Neural cell (in vitro differentiated cells): ENCODE results near the gene FBXW8. TPM values are rescaled to one million over a fixed set of nuclear protein-coding genes. Genes with fewer than 3 reads are reported as not detected.

Experiments
- H2AFZ ChIP-seq: fragments of 200-600, 300-800 bp; sonication (generic), shearing (Covaris generic); 2 replicates; pipeline ENCODE4 v1.6.0; 2014; ENCODE audit warnings: low read depth, mild to moderate bottlenecking, antibody characterized with exemption, low read length, moderate library complexity
- H3F3A ChIP-seq: fragments of 200-600 bp; shearing (Covaris generic); 2 replicates; pipeline ENCODE4 v1.6.1; 2016; ENCODE audit warnings: mild to moderate bottlenecking, moderate library complexity, mixed read lengths, antibody characterized with exemption, low read length; ENCODE audit not compliant: insufficient read depth, poor library complexity, severe bottlenecking
- H3K27ac ChIP-seq: fragments of 200-600, 300-800 bp; sonication (generic), shearing (Covaris generic); 2 replicates; pipeline ENCODE4 v1.5.1; 2014; ENCODE audit warnings: mild to moderate bottlenecking, low read length, moderate library complexity
- H3K27me3 ChIP-seq: fragments of 300-800, 200-600 bp; sonication (generic), shearing (Covaris generic); 2 replicates; pipeline ENCODE4 v1.6.0; 2014; ENCODE audit warnings: mild to moderate bottlenecking, low read depth, low read length, moderate library complexity; ENCODE audit not compliant: insufficient read depth
- H3K36me3 ChIP-seq: fragments of 300-800, 200-600 bp; sonication (generic), shearing (Covaris generic); 2 replicates; pipeline ENCODE4 v1.5.1; 2014; ENCODE audit warnings: mild to moderate bottlenecking, antibody characterized with exemption, low read length, moderate library complexity; ENCODE audit not compliant: insufficient read depth
- H3K4me2 ChIP-seq: fragments of 300-800, 200-600 bp; sonication (generic), shearing (Covaris generic); 2 replicates; pipeline ENCODE4 v1.6.0; 2014; ENCODE audit warnings: mild to moderate bottlenecking, low read length
- H3K4me3 ChIP-seq: fragments of 300-800, 200-600 bp; sonication (generic), shearing (Covaris generic); 2 replicates; pipeline ENCODE4 v1.5.1; 2014; ENCODE audit warnings: mild to moderate bottlenecking, low read length, moderate library complexity
- H3K79me2 ChIP-seq: fragments of 200-600 bp; shearing (Covaris generic); replicated peaks from 2 replicates; pipeline ENCODE4 v1.6.0; 2014; ENCODE audit warnings: mild to moderate bottlenecking, low read length, moderate library complexity; ENCODE audit not compliant: insufficient read depth
- H3K9ac ChIP-seq: fragments of 300-800, 200-600 bp; sonication (generic), shearing (Covaris generic); 2 replicates; pipeline ENCODE4 v1.6.1; 2016; ENCODE audit warnings: mild to moderate bottlenecking, low read length, mixed read lengths
- H3K9me2 ChIP-seq: fragments of 200-600 bp; shearing (Covaris generic); 2 replicates; pipeline ENCODE4 v1.6.1; 2016; ENCODE audit warnings: mild to moderate bottlenecking, low read length, mixed read lengths; ENCODE audit not compliant: insufficient read depth
- H3K9me3 ChIP-seq: fragments of 200-600, 300-800 bp; sonication (generic), shearing (Covaris generic); 2 replicates; pipeline ENCODE4 v1.6.1; 2016; ENCODE audit warnings: mild to moderate bottlenecking, mixed run types, low read length, moderate library complexity, mixed read lengths
- H4K20me1 ChIP-seq: fragments of 200-600 bp; shearing (Covaris generic); 2 replicates; pipeline ENCODE4 v1.6.1; 2016; ENCODE audit warnings: mild to moderate bottlenecking, mixed run types; ENCODE audit not compliant: insufficient read depth
- CTCF ChIP-seq: fragments of 450-650 bp; IDR thresholded peaks from 2 replicates; pipeline ENCODE4 v1.5.1; 2014; ENCODE audit warnings: antibody characterized with exemption, mild to moderate bottlenecking, moderate library complexity; ENCODE audit not compliant: poor library complexity, severe bottlenecking
- EP300 ChIP-seq: fragments of 450-650 bp; conservative IDR thresholded peaks from 2 replicates; pipeline ENCODE4 v1.6.1; 2014; ENCODE audit warnings: antibody characterized with exemption, mild to moderate bottlenecking, moderate library complexity; ENCODE audit not compliant: poor library complexity, severe bottlenecking
- EZH2 ChIP-seq: fragments of 200-600, 300-800 bp; shearing (Covaris generic), sonication (generic); IDR thresholded peaks from 2 replicates; pipeline ENCODE4 v1.6.1; 2014; ENCODE audit warnings: antibody characterized with exemption, low read length, borderline replicate concordance, mild to moderate bottlenecking; ENCODE audit not compliant: insufficient read depth, poor library complexity, severe bottlenecking
- MXI1 ChIP-seq: fragments of 450-650 bp; conservative IDR thresholded peaks from 2 replicates; pipeline ENCODE4 v1.6.1; 2014; ENCODE audit warnings: antibody characterized with exemption, mild to moderate bottlenecking; ENCODE audit not compliant: poor library complexity, severe bottlenecking
- POLR2AphosphoS5 ChIP-seq: IDR thresholded peaks from 2 replicates; pipeline ENCODE4 v1.6.1; 2012
- RAD21 ChIP-seq: fragments of 450-650 bp; conservative IDR thresholded peaks from 2 replicates; pipeline ENCODE4 v1.6.1; 2014; ENCODE audit warnings: antibody characterized with exemption, mild to moderate bottlenecking, moderate library complexity
- SMC3 ChIP-seq: fragments of 450-650 bp; conservative IDR thresholded peaks from 2 replicates; pipeline ENCODE4 v1.6.1; 2014; ENCODE audit warnings: antibody characterized with exemption, mild to moderate bottlenecking, moderate library complexity; ENCODE audit not compliant: poor library complexity
- TAF1 ChIP-seq: IDR thresholded peaks from 2 replicates; pipeline ENCODE4 v1.6.1; 2012; ENCODE audit warnings: low read depth
- polyA plus RNA-seq: library from polyadenylated mRNA; depleted of rRNA; stranded (reverse); fragments of >200 nt; gene quantifications from 2 replicates; pipeline ENCODE4 v1.2.3, GENCODE V29; 2014
- TF ChIP-seq, protein P1 (sequence below): IDR thresholded peaks from 2 replicates; pipeline ENCODE4 v1.6.1; 2012; ENCODE audit warnings: borderline replicate concordance

FBXW8 gene
- polyA plus RNA-seq, 1 donor from 2014 or later: 5.6 TPM

- TF ChIP-seq SMC3 (no peak), POLR2AphosphoS5 (no peak)
- TF ChIP-seq, protein P1, sequence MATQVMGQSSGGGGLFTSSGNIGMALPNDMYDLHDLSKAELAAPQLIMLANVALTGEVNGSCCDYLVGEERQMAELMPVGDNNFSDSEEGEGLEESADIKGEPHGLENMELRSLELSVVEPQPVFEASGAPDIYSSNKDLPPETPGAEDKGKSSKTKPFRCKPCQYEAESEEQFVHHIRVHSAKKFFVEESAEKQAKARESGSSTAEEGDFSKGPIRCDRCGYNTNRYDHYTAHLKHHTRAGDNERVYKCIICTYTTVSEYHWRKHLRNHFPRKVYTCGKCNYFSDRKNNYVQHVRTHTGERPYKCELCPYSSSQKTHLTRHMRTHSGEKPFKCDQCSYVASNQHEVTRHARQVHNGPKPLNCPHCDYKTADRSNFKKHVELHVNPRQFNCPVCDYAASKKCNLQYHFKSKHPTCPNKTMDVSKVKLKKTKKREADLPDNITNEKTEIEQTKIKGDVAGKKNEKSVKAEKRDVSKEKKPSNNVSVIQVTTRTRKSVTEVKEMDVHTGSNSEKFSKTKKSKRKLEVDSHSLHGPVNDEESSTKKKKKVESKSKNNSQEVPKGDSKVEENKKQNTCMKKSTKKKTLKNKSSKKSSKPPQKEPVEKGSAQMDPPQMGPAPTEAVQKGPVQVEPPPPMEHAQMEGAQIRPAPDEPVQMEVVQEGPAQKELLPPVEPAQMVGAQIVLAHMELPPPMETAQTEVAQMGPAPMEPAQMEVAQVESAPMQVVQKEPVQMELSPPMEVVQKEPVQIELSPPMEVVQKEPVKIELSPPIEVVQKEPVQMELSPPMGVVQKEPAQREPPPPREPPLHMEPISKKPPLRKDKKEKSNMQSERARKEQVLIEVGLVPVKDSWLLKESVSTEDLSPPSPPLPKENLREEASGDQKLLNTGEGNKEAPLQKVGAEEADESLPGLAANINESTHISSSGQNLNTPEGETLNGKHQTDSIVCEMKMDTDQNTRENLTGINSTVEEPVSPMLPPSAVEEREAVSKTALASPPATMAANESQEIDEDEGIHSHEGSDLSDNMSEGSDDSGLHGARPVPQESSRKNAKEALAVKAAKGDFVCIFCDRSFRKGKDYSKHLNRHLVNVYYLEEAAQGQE: no peak
- H3K4me2 ChIP-seq: no peak overlapping the region
- H3K9me2 ChIP-seq: no peaks in the 10 kb centered on the region
- no peaks in the 10 kb centered on the region for H3K27me3 ChIP-seq
- H3K36me3 ChIP-seq: no peaks in the 10 kb centered on the region
- H4K20me1 ChIP-seq: no peaks in the 10 kb centered on the region
- no peaks in the 10 kb centered on the region for H3K79me2 ChIP-seq
- no peaks in the 10 kb centered on the region for H3F3A ChIP-seq
- H3K9ac ChIP-seq: no peak overlapping the region
- no peaks in the 10 kb centered on the region for H3K9me3 ChIP-seq
- H3K27ac ChIP-seq: no peak overlapping the region
- no peak overlapping the region for H2AFZ ChIP-seq
- H3K4me3 ChIP-seq: no peak overlapping the region
Observed at GRCh38 chr12:116864371-116865160, 46.2 kb upstream of the FBXW8 start.

DNA sequence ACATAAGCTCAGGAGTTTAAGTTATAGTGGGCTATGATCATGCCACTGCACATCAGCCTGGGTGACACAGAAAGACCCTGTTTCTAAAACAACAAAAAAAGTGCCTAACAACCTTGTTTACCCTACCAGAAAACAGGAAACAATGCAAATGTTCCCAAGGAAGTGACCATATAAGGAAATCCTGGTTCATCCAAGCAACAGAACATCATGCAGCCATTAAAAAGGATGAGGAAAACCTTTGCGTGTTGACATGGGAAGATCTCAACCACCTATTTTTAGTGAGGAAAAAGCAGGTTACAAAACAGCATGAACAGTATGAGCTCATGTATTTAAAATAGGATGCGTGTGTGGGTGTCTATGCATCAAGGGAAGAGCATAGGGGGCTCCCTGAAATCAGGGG, 43.2 kb upstream of the FBXW8 start:
- no peaks in the 10 kb centered on the region for H3F3A ChIP-seq
- TF ChIP-seq TAF1: no peak
- no peak for TF ChIP-seq EP300
- no peak for TF ChIP-seq POLR2AphosphoS5
- TF ChIP-seq, protein P1: no peak
- TF ChIP-seq SMC3: no peak
- TF ChIP-seq MXI1: no peak
- no peak for TF ChIP-seq EZH2
- no peak for TF ChIP-seq CTCF
- TF ChIP-seq RAD21: no peak
- H3K9me2 ChIP-seq: no peaks in the 10 kb centered on the region
- H3K27ac ChIP-seq: no peak overlapping the region
- H3K36me3 ChIP-seq: no peaks in the 10 kb centered on the region
- no peak overlapping the region for H3K4me2 ChIP-seq
- no peak overlapping the region for H2AFZ ChIP-seq
- H4K20me1 ChIP-seq: no peaks in the 10 kb centered on the region
- no peaks in the 10 kb centered on the region for H3K9me3 ChIP-seq
- no peaks in the 10 kb centered on the region for H3K79me2 ChIP-seq
- no peak overlapping the region for H3K9ac ChIP-seq
- no peaks in the 10 kb centered on the region for H3K27me3 ChIP-seq
- H3K4me3 ChIP-seq: no peak overlapping the region
